NB4 (cell line): ENCODE results near the gene AKT1S1.
"Not testable (repeated sequence)": the region's sequence is repeated elsewhere in the genome, so short reads cannot be mapped to it uniquely, and the experiment has no call there.

Experiments
- DNase-seq: peaks from one replicate; pipeline ENCODE4 v3.0.0; 2010; ENCODE audit warnings: low read depth
- H3K4me3 ChIP-seq: one replicate; pipeline ENCODE4 v1.5.1; 2011; ENCODE audit warnings: mild to moderate bottlenecking, low read depth, low read length, moderate library complexity
- CTCF ChIP-seq: IDR thresholded peaks from one replicate; pipeline ENCODE4 v1.5.1; 2012; ENCODE audit warnings: low read depth, low read length
- MAX ChIP-seq: IDR thresholded peaks from 2 replicates; pipeline ENCODE4 v1.6.1; 2011; ENCODE audit warnings: low read depth, low read length
- MYC ChIP-seq: IDR thresholded peaks from 2 replicates; pipeline ENCODE4 v1.6.1; 2011; ENCODE audit warnings: low read depth, low read length
- POLR2A ChIP-seq: IDR thresholded peaks from 2 replicates; pipeline ENCODE4 v1.6.1; 2011; ENCODE audit warnings: mild to moderate bottlenecking; ENCODE audit not compliant: insufficient read length; ENCODE audit errors: extremely low read depth

AKT1S1 gene

DNA sequence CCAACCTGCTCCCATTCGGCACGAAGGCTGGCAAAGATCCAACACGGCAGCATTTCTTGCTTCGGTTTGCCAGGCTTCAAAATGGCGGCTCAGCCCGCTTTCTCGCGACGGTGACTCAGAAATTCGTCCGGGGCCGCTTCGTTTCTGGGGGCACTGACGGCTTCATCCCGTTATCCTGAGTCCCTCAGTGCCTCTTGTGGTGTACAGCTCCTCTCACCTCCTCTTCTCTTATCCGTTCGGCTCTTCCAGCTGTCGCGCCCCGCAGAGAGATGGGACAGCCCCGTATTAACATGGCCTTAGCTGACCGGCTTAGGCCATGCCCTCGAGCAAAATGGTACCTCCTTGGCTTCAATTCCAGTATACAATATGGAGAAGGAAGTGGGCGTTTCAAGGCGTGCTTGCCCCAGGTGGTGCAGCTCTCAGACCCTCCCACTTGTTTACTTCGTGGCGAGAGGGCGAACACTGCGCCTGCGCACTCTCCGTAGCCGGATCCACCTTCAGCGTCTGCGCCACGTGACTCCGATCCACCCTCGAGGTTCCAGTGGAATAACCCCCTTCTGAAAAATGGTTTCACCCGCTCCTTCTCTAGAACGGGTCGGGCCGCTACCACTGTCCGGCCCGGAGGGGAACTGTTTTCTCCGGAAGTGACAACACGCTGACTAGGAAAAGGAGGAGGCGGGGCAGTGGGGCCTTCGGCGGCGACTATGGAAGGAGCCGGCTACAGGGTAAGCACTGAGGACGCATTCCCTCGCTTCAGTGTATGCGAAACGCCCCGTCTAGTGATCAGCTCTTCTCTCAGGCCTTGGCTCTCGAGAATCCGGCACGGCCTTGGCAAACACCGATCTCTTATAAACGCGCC, at the start of gene AKT1S1, which contains the start of gene TBC1D17:
Gene AKT1S1 (minus strand): TSS at position 336 of the 859 bp plus-strand sequence. CDS start 4,060 bp downstream, outside the sequence.
Gene TBC1D17 (plus strand): TSS at position 683 of the 859 bp plus-strand sequence. CDS start 22 bp downstream, at position 705.
- TF ChIP-seq MYC (peak; percentile 95), POLR2A (peak; percentile 62), CTCF (no peak), MAX (peak; percentile 100)
- DNase-seq: peak; percentile 99
- H3K4me3 ChIP-seq: peak within 1 kb of the TSS; percentile 93

DNA sequence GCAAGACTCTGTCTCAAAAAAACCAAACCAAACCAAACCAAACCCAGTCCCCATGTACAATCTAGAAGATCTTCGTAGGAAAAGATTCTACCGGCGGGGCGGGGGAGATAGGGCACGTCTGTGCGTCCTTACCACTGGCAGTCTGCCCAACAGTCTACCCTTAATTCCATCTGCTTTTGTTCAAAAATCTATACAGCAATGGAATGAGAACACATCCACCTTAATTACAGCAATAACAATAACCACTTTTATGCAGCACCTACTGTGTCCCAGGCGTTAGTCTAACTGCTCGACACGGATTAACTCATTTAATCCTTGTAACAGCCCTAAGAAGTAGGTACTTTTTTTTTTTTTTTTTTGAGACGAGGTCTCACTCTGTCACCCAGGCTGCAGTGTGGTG, 49.4 kb upstream of the AKT1S1 start:
- DNase-seq: no peak
- H3K4me3 ChIP-seq: no peak overlapping the region
- TF ChIP-seq POLR2A (no peak), MAX (no peak), CTCF (no peak)

DNA sequence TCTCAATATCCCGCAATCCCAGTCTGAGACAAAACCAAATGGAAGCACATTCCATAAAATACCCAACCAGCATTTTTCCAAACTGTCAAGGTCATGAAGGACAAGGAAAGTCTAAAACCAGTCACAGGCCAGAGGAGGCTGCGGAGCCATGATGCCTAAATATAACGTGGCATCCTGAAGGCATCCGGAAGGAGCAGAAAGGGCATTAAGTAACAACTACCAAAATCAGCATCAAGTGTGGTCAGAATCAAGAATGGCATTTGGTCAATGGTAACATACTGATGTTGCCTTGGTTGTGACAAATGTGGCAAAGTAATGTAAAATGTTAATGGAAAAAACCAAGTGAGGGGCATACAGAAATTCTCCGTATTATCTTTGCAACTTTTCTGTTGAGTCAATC, 48.3 kb upstream of the AKT1S1 start:
- DNase-seq: no peak
- peak overlapping the region; percentile 6 for H3K4me3 ChIP-seq
- TF ChIP-seq MAX (no peak), CTCF (no peak), POLR2A (no peak), MYC (no peak)

DNA sequence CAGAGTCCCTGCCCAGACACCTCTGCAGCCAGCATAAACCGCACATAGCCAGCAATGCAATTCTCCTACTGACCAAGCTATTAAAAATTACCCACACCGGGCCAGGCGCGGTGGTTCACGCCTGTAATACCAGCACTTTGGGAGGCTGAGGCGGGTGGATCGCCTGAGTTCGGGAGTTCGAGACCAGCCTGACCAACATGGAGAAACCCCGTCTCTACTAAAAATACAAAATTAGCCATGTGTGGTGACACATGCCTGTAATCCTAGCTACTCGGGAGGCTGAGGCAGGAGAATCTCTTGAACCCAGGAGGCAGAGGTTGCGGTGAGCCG, 47.7 kb upstream of the AKT1S1 start:
- not testable (repeated sequence) for H3K4me3 ChIP-seq, DNase-seq

- H3K4me3 ChIP-seq: no peak overlapping the region
- DNase-seq: no peak
- no peak for TF ChIP-seq MYC
- TF ChIP-seq POLR2A: no peak
- TF ChIP-seq MAX: no peak
- no peak for TF ChIP-seq CTCF
These were observed 47.1 kb upstream of the AKT1S1 start for GRCh38 chr19:49924004-49924880.
